NOMO-1 (cell line): ENCODE measurements around the gene PLPP7.

ENCODE experiments used
- DNase-seq, 2 experiments: peaks; one replicate each; lab custom pipeline; 2025; ENCODE audit not compliant: unreplicated experiment in 2 of 2; lab: John Stamatoyannopoulos, UW

PLPP7 gene

DNA sequence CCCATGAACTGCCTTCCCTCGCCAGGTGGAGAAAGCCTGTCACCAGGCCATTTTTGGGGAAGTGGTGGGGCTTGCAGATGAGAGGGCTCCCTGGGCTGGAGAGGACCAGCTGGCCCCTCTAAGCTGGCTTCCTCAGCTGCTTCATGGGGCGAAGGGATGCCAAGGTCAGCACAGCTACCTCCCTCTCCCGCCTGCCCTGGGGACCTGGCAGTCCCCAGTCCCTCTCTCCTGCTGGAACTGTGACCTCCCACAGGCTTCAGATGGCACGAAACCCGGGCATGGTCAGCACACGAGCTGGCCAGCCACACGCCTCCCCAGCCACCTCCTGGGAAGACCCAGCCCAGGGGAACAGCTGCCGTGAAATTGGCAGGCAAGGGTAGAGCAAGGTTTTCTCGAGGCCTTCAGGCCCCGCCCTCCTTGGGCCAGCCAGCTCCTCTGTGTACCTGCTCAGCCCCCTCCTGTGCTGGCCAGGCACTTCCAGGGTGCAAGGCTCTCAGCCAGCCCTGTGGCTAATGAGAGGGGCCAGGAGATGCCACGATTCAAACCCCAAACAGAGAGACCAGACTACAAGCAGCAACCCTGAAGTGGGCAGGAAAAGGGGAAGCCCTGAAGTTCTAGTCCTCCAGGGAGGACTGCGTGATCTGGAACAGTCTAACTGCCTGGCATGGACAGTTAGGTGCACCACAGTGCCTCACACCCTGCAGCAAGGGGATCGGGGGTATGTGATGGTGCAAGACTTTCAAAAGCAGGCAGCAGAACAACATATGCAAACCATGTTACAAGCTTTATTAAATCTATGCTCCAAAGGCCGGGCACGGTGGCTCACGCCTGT is 12.9 kb downstream of the PLPP7 start:
- no peak for DNase-seq

DNA sequence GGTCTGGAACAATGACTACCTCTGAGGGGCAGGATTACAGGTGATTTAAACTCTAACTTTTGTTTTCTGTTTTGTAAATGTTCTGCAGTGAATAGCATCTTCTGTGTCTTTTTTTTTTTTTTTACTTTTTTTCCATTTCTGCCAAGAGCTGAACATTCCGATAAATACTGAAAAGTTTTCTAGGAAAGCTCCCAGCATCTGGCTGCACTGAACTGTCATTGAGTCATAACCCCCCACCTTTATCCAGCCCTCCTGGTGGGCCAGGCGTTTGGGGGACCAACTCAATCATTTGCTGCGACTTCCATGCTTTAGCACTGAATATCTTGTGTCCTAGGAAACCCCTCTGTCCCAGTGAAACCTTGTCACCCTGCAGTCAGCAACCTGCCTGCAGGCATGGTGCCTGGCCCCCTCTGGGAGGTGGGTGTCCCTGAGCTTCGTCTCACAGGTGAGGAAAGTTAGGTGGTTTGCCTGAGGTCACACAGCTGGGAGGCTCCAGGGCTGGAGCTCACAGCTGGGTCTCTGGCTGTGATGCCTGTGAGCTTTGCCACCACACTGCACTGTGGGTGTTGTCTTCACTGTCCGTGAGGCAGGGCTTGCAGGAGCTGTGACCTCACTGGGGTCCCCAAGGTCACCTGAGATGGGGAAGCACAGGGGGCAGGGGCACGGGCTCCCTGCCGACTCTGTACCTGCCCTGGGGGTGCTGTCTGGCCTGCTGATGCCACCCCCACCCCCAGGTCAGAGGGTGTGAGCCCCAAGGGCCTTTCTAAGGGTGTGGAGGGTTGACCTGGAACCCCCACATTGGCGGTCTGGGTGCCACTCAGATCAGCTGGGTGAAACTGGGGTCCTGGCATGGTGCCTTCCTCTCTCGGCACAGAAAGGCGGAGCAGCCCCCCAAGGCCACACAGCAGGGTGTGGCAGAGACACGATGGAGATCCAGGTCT is 14.1 kb downstream of the PLPP7 start:
- no peak for DNase-seq

DNA sequence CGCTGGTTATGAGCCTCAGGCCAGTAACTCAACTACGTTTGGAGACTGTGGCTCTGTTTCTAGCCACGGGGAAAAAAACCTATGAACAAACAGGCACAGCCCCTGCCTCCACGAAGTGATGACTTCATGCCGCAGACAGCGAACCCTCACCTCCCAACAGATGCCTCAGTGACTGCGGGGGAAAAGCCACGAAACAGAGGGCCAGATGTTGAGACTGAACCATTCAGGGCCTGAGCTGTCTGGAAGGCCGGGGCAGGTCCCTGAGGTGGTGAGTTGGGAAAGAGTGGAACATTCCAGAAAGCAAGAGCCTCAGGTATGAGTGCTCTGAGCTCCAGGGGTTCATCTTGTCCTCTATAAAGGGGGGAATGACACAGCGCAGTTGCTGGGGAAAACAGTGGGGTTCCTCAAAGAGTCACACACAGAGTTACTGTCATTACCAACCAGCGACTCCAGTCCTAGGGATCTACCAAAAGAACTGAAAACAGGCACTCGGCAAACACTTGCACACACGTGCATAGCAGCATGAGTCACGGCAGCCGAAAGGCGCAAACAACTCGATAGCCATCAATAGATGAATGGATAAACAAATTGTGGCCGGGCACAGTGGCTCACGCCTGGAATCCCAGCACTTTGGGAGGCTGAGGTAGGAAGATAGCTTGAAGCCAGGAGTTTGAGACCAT is 15.3 kb downstream of the PLPP7 start:
- no peak for DNase-seq

DNA sequence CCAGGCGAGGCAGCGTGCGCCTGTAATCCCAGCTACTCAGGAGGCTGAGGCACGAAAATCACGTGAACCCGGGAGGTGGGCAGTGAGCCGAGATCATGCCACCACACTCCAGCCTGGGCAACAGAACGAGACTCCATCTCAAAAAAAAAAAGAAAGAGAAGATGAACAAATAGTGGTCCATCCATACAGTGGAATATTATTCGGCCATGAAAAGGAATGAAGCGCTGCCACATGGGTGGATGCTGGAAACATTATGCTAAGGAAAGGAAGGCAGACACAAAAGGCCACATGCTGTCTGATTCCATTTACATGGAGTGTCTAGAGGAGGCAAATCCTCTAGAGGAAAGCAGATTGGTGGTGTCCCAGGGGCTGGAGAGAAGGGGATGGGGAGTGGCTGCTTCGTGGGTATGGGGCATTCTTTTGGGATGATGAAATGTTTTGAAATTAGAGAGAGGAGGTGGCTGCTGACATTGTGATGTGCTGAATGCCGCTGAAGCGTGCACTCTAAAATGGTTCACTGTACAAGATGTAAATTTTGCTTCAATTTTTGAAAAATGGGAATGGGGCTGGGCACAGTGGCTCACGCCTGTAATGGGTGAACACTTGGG is 17.0 kb downstream of the PLPP7 start:
- DNase-seq, result no peak

DNA sequence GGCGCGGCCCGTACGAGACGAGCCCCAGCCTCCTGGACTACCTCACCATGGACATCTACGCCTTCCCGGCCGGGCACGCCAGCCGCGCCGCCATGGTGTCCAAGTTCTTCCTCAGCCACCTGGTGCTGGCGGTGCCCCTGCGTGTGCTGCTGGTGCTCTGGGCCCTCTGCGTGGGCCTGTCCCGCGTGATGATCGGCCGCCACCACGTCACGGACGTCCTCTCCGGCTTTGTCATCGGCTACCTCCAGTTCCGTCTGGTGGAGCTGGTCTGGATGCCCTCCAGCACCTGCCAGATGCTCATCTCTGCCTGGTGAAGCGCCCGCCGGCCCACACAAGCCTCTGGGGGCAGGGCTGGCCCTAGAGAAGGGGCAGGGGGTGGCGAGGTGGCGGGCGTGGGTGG is 18.5 kb downstream of the PLPP7 start:
- no peak for DNase-seq

DNA sequence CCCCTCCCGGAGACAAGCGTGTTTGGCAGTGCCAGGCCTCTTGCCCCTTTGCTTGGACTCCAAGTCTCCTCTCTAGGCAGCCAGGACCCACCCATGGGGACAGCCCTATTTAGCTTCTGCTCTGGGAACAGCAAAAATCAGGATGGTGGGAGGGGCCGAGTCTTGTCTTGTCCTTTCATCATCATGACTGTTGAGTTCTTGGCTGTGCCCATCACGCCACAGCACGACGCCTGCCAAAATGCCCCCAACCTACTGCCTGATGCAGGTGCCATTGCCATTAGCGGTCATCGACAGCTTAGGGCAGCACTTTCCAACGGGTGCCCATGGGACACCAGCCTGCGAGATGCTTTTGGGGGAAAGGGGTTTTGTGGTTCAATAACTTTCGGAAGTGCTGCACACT is 18.9 kb downstream of the PLPP7 start:
- DNase-seq, result no peak

DNA sequence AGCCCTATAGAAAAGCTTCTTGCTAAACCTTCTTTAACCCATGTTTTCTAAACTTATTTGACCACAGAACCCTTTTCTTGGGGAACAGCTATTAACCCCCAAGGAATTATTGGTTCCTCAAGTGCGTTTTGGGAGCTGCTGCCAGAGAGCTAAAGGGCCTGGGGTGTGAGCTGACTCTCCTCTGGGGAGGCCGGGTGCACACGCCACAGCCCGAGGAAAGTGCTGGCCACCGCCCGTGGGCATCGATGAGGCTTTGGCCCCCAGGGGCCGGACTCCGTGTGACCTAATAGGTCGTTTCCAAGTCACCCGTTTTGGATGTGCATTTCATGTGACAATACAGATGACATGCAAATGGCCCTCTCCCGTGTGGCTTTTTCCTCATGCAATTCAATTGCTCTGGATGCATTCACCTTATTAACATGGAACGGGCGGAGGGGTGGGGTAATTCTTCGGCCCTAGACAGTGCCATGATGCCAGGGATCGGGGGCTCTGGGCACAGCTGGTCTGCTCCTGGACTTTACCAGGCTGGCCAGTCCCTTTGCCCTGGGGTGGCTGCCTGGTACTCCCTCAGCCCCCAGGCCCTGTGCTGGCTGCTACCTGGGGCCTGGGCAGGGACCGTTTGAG is 19.5 kb downstream of the PLPP7 start:
- DNase-seq, result no peak

DNA sequence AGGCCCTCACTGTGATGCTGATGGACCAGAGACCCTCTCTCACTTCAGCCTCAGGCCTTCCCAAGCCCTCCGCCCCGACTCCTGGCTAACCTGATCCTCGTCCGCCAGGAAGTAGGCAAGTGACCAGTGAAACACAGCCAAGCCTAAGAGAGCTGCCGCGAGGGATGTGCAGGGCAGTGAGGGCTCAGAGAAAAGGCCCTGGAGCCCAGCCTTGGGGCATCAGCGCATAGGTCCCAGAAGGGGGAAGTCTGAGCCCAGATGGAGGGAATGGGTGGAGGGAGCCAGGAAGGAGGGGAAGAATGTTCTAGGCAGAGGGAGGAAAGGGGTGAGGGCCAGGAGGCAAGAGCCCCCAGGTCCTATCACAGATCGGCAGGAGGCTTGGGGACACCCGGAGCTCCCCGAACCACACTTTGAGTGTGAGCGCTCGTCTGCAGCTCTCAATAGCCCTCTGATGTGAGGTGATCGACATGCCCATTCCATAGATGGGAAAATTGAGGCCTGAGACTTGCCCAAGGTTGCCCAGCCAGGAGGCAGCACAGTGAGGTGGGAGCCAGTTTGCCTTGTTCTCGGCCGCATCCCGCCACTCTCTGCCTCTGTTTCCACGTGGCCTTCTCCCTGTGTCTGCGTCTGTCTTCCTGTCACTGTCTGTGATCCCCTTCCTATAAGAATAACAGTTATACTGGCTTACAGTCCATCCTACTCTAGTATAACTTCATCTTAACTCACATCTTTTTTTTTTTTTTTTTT is 20.2 kb downstream of the PLPP7 start:
- DNase-seq, result no peak

DNA sequence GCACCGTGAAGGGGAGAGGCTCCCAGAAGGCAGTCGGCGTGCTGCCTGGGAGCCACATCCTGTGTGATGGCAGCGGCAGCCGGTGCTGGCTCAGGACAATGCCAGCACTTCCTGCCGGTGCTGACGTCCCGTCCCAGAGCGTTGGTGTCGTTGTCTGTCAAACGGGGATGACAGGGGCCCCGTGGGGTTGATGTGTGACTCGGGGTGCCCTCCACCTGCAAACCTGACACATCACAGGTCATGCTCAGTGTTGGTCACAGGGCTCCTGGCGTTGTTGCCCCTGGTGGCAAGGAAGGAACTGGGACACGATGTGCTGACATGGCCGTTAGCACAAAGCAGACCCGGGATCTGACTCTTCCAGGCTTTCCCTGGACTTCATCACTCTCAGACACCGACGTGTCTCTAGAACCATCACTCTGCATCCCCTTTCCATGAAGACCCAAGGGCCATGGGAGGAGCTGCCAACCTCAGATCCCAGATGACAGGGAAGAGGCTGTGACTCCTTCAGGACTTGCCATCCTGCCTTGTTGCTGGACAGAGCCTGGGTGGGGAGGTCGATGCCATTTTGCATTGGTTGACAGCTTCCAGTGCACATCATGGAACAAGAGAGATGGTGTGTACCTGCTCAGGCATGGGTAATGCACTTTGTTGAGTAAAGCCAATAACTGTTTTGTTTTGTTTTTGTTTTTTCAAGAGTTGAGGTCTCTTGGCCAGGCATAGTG is 21.5 kb downstream of the PLPP7 start:
- DNase-seq, result no peak

DNA sequence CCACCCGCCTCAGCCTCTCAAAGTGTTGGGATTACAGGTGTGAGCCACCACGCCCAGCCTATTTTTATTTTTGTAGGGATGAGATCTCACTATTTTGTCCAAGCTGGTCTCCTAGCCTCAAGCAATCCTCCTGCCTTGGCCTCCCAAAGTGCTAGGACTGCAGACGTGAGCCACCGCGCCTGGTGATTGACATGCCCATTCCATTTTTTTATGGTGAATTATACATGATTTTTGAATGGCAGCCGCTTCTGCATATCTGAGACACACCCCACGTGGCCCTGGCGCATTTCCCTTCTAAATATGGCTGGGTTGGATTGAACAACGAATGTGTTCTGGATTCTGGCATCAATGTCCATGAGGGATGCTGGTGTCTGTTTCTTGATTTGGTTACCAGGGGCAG is 22.7 kb downstream of the PLPP7 start:
- no peak for DNase-seq

DNA sequence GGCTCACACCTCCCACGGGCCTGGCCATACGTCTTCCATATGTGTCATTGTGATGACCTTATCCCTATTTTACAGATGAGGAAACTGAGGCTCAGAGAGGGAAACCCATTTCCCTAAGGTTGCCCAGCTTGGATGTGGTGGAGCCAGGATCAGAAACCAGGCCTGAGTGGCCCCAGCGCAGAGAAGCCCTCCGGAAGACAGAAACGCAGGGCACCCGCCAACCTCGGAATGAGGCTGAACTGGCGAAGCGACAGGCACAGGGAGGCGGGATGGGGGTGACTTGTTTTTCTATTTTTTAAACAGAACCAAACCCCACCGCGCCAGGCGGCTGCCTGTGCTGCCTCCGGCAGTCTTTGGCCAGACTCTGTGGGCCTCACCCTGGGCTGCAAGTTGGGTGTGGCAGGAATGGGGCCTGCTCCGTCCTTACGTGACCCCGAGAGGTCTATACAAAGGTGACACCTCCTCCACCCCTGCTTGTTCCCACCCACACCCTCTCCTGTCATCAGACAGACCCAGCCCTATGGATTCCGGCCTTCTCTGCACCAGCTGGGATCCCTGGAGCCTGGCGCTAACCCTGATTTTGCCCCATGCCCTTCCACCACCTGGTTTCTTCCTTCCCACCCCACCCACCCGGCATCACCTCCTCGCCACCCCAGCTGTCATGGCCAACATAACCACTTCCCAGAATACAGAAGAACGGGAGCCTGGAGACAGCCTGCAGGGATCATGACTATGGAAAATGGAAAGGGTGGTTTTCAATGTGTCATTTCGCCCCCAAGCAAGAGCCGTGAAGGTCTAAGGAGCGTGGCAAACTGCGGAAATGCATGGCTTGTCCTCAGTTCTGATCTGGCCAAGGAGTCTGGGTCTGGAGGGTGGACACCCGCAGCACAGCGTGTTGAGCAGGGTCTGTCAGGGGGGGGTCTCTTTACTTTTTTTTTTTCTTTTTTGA is 23.6 kb downstream of the PLPP7 start:
- no peak for DNase-seq

DNA sequence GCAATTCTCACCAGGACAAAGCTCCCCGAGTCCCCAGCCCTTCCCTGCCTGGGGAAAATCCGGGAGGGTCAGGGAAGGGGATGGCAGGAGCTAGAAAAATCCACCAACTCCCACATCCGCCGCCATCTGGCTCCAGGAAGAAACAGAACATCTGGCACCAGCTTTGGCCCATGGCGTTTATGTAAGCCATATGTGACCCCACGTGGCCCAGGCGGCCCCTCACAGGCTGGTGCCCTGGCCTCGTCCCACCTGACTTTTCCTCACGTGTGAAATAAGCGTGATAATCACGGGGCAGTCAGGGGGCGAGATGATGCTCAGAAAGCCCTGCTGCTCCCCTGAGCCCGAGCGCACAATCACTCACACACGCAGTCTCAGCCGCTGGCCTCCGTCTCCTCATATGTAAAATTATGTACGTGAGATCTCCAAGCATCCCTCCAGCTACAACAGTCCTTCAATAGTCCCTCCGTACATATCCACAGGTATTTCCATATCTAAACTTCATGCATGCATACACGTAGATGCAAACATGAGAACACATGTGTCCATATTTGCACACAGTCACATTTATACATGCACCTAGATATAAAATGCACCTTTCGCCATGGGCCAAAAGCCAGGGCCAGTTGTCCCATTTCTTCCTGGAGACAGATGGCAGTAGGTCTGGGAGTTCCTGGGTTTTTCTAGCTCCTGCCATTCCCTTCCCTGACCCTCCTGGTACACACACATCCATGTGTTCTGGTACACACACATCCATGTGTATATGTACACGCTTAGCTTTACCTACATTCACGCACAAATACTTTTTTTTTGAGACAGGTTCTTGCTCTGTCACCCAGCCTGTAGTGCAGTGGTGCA is 28.9 kb downstream of the PLPP7 start:
- no peak for DNase-seq

DNA sequence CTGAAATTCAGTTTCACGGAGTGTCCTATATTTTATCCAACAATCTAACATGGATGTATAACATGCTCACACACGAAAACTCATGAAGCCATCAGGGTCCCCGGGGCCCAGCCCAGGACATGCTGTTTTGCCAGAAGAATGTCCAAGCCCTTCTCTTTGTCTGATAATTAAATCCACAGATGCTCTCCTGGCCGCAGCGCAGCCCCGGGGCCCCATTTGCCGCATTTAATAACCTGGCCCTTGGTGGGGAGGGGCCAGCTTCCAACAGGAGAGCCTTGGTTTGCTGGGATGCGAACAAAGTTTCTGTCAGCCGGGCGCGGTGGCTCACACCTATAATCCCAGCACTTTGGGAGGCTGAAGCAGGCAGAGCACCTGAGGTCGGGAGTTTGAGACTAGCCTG is 30.0 kb downstream of the PLPP7 start:
- DNase-seq, result no peak

DNA sequence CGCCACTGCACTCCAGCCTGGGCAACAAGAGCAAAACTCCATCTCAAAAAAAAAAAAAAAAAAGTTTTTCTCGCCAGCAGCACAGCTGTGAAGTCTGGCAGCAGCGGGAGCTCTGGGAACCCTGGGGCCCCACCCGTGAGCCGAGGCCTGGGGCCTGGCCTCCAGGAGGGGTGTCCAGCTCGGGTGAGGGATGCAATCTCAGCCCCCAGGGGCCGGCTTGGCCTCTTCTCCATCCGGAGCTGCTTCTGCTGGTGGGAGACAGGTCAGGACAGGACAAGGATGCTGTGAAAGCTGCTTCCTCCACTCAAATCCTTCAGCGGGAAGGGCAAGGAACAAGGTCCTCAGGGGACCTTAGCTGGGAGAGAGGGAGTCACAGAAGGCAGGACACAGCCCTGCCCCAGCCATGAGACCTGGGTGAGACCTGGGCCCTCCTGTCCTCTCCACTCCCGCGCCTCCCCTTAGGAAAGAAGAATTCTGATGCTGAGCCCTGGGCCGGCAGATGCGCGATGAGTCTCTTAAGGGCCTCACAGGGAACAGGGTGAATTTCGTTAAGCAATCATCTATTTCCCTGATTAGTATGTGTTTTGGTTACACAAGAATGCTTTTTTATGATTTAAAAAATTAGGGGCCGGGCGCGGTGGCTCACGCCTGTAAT is 30.6 kb downstream of the PLPP7 start:
- no peak for DNase-seq

DNA sequence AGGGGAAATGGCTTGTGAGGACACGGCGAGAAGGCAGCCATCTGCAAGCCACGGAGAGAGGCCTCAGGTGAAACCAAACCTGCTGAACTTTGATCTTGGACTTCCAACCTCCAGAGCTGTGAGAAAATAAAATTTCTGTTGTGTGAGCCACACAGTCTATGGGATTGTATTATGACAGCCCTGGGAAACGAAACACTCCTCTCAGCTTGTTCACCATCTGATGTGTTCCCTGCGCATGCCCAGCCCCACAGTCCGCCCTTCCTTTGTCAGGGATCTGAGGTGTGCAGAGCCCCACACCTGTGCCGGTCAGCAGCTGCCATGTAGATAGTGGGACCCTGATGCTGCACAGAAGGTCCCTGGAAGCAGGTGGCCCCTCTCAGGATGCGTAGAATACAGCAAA is 34.1 kb downstream of the PLPP7 start:
- DNase-seq, result no peak
